ENCODE results near the gene LATS1.
"Not testable (repeated sequence)": the region's sequence is repeated elsewhere in the genome, so short reads cannot be mapped to it uniquely, and the experiment has no call there.

LATS1 gene

GRCh38 chr6:149694921-149695320 lies 23.0 kb downstream of the LATS1 start:
- no peak for DNase-seq (ENCODE audit: low read depth)
- TF ChIP-seq CTCF (IDR thresholded peaks at IDR 0.05; ENCODE audit: insufficient read depth, low read depth, low read length, missing control alignments) = no peak
- no peak overlapping the region for H3K4me3 ChIP-seq (ENCODE audit: low read length)

GRCh38 chr6:149691201-149691600 lies 26.7 kb downstream of the LATS1 start:
- no peak for DNase-seq (ENCODE audit: low read depth)
- H3K4me3 ChIP-seq (ENCODE audit: low read length) = no peak overlapping the region
- TF ChIP-seq CTCF (IDR thresholded peaks at IDR 0.05; ENCODE audit: insufficient read depth, low read depth, low read length, missing control alignments) = no peak

- TF ChIP-seq CTCF (IDR thresholded peaks at IDR 0.05; ENCODE audit: insufficient read depth, low read depth, low read length, missing control alignments) = no peak
- no peak overlapping the region for H3K4me3 ChIP-seq (ENCODE audit: low read length)
- no peak for DNase-seq (ENCODE audit: low read depth)
Observed at GRCh38 chr6:149686230-149686629, 31.7 kb downstream of the LATS1 start.

GRCh38 chr6:149683256-149683859 lies 34.5 kb downstream of the LATS1 start:
- no peak for TF ChIP-seq CTCF (IDR thresholded peaks at IDR 0.05; ENCODE audit: insufficient read depth, low read depth, low read length, missing control alignments)
- no peak overlapping the region for H3K4me3 ChIP-seq (ENCODE audit: low read length)
- no peak for DNase-seq (ENCODE audit: low read depth)

GRCh38 chr6:149681845-149682244 lies 36.1 kb downstream of the LATS1 start:
- DNase-seq (ENCODE audit: low read depth); H3K4me3 ChIP-seq (ENCODE audit: low read length): not testable (repeated sequence)

- no peak overlapping the region for H3K4me3 ChIP-seq (ENCODE audit: low read length)
- TF ChIP-seq CTCF (IDR thresholded peaks at IDR 0.05; ENCODE audit: insufficient read depth, low read depth, low read length, missing control alignments) = no peak
- DNase-seq (ENCODE audit: low read depth) = no peak
Observed at GRCh38 chr6:149681209-149681608, 36.7 kb downstream of the LATS1 start.

GRCh38 chr6:149680503-149680902 lies 37.4 kb downstream of the LATS1 start:
- DNase-seq (ENCODE audit: low read depth) = no peak
- no peak for TF ChIP-seq CTCF (IDR thresholded peaks at IDR 0.05; ENCODE audit: insufficient read depth, low read depth, low read length, missing control alignments)
- no peak overlapping the region for H3K4me3 ChIP-seq (ENCODE audit: low read length)

- DNase-seq (ENCODE audit: low read depth) = not testable (repeated sequence)
Observed at GRCh38 chr6:149672265-149672664, 45.6 kb downstream of the LATS1 start.

More at GRCh38 chr6:149672265-149672664, 45.6 kb downstream of the LATS1 start:
- H3K4me3 ChIP-seq (ENCODE audit: low read length) = not testable (repeated sequence)
